HepG2 (cell line): ENCODE results near the gene NEU1. TPM values are rescaled to one million over a fixed set of nuclear protein-coding genes. Genes with fewer than 3 reads are reported as not detected.
A peak's percentile ranks its signal among the peaks of the same experiment; 100 is the strongest.

Experiments
- ATF3 ChIP-seq: sonication (generic); formaldehyde crosslinking; IDR thresholded peaks from 2 replicates; pipeline ENCODE4 v1.4.0; 2020; ENCODE audit warnings: missing genetic modification reagents
- ELK4 ChIP-seq: sonication (generic); formaldehyde crosslinking; IDR thresholded peaks from 2 replicates; pipeline ENCODE4 v1.9.0; 2021; ENCODE audit warnings: missing genetic modification reagents, borderline replicate concordance
- FOXP4 ChIP-seq: sonication (generic); formaldehyde crosslinking; IDR thresholded peaks from 2 replicates; pipeline ENCODE4 v1.4.0; 2020; ENCODE audit warnings: missing genetic modification reagents
- GATAD2A ChIP-seq: IDR thresholded peaks from 2 replicates; pipeline ENCODE4 v1.6.1; 2016
- HCFC1 ChIP-seq: fragments of 150-350 bp; IDR thresholded peaks from 2 replicates; pipeline ENCODE4 v1.6.1; 2014; ENCODE audit warnings: low read depth, low read length
- HDAC2 ChIP-seq: sonication (generic); formaldehyde crosslinking; IDR thresholded peaks from 2 replicates; pipeline ENCODE4 v1.4.0; 2020; ENCODE audit warnings: missing genetic modification reagents
- HES4 ChIP-seq: sonication (generic); formaldehyde crosslinking; IDR thresholded peaks from 2 replicates; pipeline ENCODE4 v1.9.0; 2021; ENCODE audit warnings: mild to moderate bottlenecking, missing genetic modification reagents, borderline replicate concordance
- KMT2A ChIP-seq: sonication (generic); formaldehyde crosslinking; IDR thresholded peaks from 2 replicates; pipeline ENCODE4 v1.4.0; 2020; ENCODE audit warnings: missing genetic modification reagents
- MBNL3 ChIP-seq: fragments of 250-450 bp; sonication (Bioruptor Pico); conservative IDR thresholded peaks from 2 replicates; pipeline ENCODE4 v1.8.0; 2022; ENCODE audit warnings: mild to moderate bottlenecking, inconsistent platforms
- MLX ChIP-seq: IDR thresholded peaks from 2 replicates; pipeline ENCODE4 v1.6.1; 2016
- SIN3B ChIP-seq: fragments of 150-350 bp; IDR thresholded peaks from 2 replicates; pipeline ENCODE4 v1.6.1; 2014; ENCODE audit warnings: low read length
- ZFP62 ChIP-seq: sonication (generic); formaldehyde crosslinking; IDR thresholded peaks from 2 replicates; pipeline ENCODE4 v1.4.0; 2020; ENCODE audit warnings: missing genetic modification reagents
- ZFP91 ChIP-seq: sonication (generic); formaldehyde crosslinking; IDR thresholded peaks from 2 replicates; pipeline ENCODE4 v1.9.0; 2022; ENCODE audit warnings: missing genetic modification reagents, mild to moderate bottlenecking, borderline replicate concordance
- ZNF263 ChIP-seq: sonication (generic); formaldehyde crosslinking; IDR thresholded peaks from 2 replicates; pipeline ENCODE4 v1.4.0; 2020; ENCODE audit warnings: missing genetic modification reagents
- ZNF276 ChIP-seq: sonication (generic); formaldehyde crosslinking; IDR thresholded peaks from 2 replicates; pipeline ENCODE4 v1.4.0; 2020; ENCODE audit warnings: mild to moderate bottlenecking, low read depth, missing genetic modification reagents
- ZNF484 ChIP-seq: sonication (generic); formaldehyde crosslinking; IDR thresholded peaks from 2 replicates; pipeline ENCODE4 v1.5.1; 2020; ENCODE audit warnings: mild to moderate bottlenecking, low read depth, missing genetic modification reagents, borderline replicate concordance
- ZNF691 ChIP-seq: sonication (generic); formaldehyde crosslinking; IDR thresholded peaks from 2 replicates; pipeline ENCODE4 v1.4.0; 2020; ENCODE audit warnings: missing genetic modification reagents, low read depth, mild to moderate bottlenecking, borderline replicate concordance
- ZNF75D ChIP-seq: sonication (generic); formaldehyde crosslinking; IDR thresholded peaks from 2 replicates; pipeline ENCODE4 v1.8.1; 2023; ENCODE audit warnings: missing genetic modification reagents, mild to moderate bottlenecking, borderline replicate concordance
- ZNF841 ChIP-seq: sonication (generic); formaldehyde crosslinking; IDR thresholded peaks from 2 replicates; pipeline ENCODE4 v1.8.1; 2023; ENCODE audit warnings: missing genetic modification reagents, borderline replicate concordance
- ZSCAN25 ChIP-seq: sonication (generic); formaldehyde crosslinking; IDR thresholded peaks from 2 replicates; pipeline ENCODE4 v1.8.0; 2022; ENCODE audit warnings: mild to moderate bottlenecking, missing genetic modification reagents
- polyA plus RNA-seq, 8 experiments: library from polyadenylated mRNA; depleted of rRNA in 3 of 8; stranded (reverse) in 7 of 8; unstranded in 1 of 8; fragments of >200 nt; fragmentation: Illumina TruSeq in 4 of 8; extraction: Trizol in 4 of 8; gene quantifications; 2 replicates each; pipeline versions ENCODE4 v1.2.1 to v1.2.3, GENCODE V29; 2011 to 2016; ENCODE audit warnings: low read depth in 4 of 8, missing spikeins in 1 of 8, mixed read lengths in 1 of 8; ENCODE audit not compliant: insufficient read depth in 1 of 8
- total RNA-seq, 5 experiments: library from RNA; depleted of rRNA; stranded (reverse); fragments of >200 nt; fragmentation: Illumina TruSeq; extraction: Trizol; gene quantifications; 2 replicates each; pipeline ENCODE4 v1.2.3, GENCODE V29; 2016; ENCODE audit warnings: low read depth in 1 of 5

NEU1 gene
- total and polyA plus RNA-seq, 2 of the 13 experiments (the other 11 are each of a cell fraction or from before 2014, with no cell fraction given): 215 to 297 TPM

GRCh38 chr6:31862344-31863235 is at the start of gene NEU1 (continued):
- TF ChIP-seq ZFP91 (CRISPR knock-in tag): peak; percentile 99
- no peak for TF ChIP-seq ZFP62 (CRISPR knock-in tag)
- no peak for TF ChIP-seq ZNF75D (CRISPR knock-in tag)
- no peak; the same call in 1 of the 2 replicates for TF ChIP-seq ZSCAN25 (CRISPR knock-in tag)
- TF ChIP-seq HDAC2 (CRISPR knock-in tag): peak; percentile 82
- TF ChIP-seq KMT2A (CRISPR knock-in tag): peak; percentile 80
- no peak for TF ChIP-seq MBNL3 (CRISPR knock-in tag)
- TF ChIP-seq ATF3 (CRISPR knock-in tag): peak; percentile 84
- TF ChIP-seq ELK4: no peak
- 0 out of 2 replicates have a peak, but pooled peaks have one; percentile 41 for TF ChIP-seq ZNF263 (CRISPR knock-in tag)
- no peak for TF ChIP-seq ZNF841
- TF ChIP-seq SIN3B: peak; percentile 88
- peak; percentile 89 for TF ChIP-seq ZNF691
- TF ChIP-seq GATAD2A: peak; percentile 75
- TF ChIP-seq HES4 (CRISPR knock-in tag): peak; percentile 54; the same call in 1 of the 2 replicates
- TF ChIP-seq MLX (CRISPR knock-in tag): peak; percentile 78; the same call in 1 of the 2 replicates
- peak; percentile 24; the same call in 1 of the 2 replicates for TF ChIP-seq ZNF276 (CRISPR knock-in tag)
- no peak; the same call in 1 of the 2 replicates for TF ChIP-seq ZNF484
- peak; percentile 48; the same call in 1 of the 2 replicates for TF ChIP-seq FOXP4 (CRISPR knock-in tag)
- TF ChIP-seq HCFC1: 0 out of 2 replicates have a peak, but pooled peaks have one; percentile 5
